IMR-90 (cell line): ENCODE data around the gene CDKL1. TPM values are rescaled to one million over a fixed set of nuclear protein-coding genes. Genes with fewer than 3 reads are reported as not detected.

ENCODE experiments used
- ATAC-seq: fragments of 200-7000 bp; cut with Tn5 transposase; 2 replicates; pipeline ENCODE4 v1.9.1; 2020; ENCODE audit warnings: low read depth, mild to moderate bottlenecking, moderate library complexity
- BruUV-seq: library from RNA; stranded (reverse); fragments of 400-500 nt; replicated peaks from 2 replicates; lab custom pipeline; 2021; lab: Mats Ljungman, UMichigan
- CTCF ChIA-PET: fragments of 300-600 bp; formaldehyde crosslinking; extraction: SDS; loops from one replicate; lab custom pipeline; 2021; ENCODE audit warnings: antibody characterized with exemption; lab: Yijun Ruan, JAX
- POLR2A ChIA-PET: fragments of 300-600 bp; sonication (Branson Sonifier 250); formaldehyde crosslinking; loops from one replicate; lab custom pipeline; 2022; ENCODE audit warnings: antibody characterized with exemption; ENCODE audit not compliant: unreplicated experiment; lab: Charles Lee
- DNase-seq: peaks from one replicate; pipeline ENCODE4 v3.0.0; 2013
- H2AFZ ChIP-seq: replicated peaks from 2 replicates; pipeline ENCODE3; 2013; ENCODE audit warnings: low read length, mild to moderate bottlenecking; ENCODE audit not compliant: poor library complexity
- H2AK5ac ChIP-seq: 2 replicates; pipeline ENCODE4 v1.6.1; 2013; ENCODE audit warnings: low read depth, low read length, inconsistent platforms
- H2AK9ac ChIP-seq: replicated peaks from 2 replicates; pipeline ENCODE3; 2013; ENCODE audit warnings: mild to moderate bottlenecking, low read depth, low read length, moderate library complexity; ENCODE audit not compliant: poor library complexity
- H2BK120ac ChIP-seq: 2 replicates; pipeline ENCODE4 v1.6.1; 2013; ENCODE audit warnings: low read depth, low read length, inconsistent platforms
- H2BK15ac ChIP-seq: 3 replicates; pipeline ENCODE4 v1.6.1; 2013; ENCODE audit warnings: low read depth, low read length, inconsistent platforms
- H2BK20ac ChIP-seq: 2 replicates; pipeline ENCODE4 v1.6.1; 2013; ENCODE audit warnings: low read depth, mild to moderate bottlenecking, inconsistent platforms, low read length, moderate library complexity
- H2BK5ac ChIP-seq: 2 replicates; pipeline ENCODE4 v1.6.1; 2013; ENCODE audit warnings: mild to moderate bottlenecking, low read depth, low read length, inconsistent platforms; ENCODE audit not compliant: poor library complexity, severe bottlenecking
- H3K14ac ChIP-seq: replicated peaks from 2 replicates; pipeline ENCODE4 v1.6.1; 2013; ENCODE audit warnings: low read depth, low read length, inconsistent platforms
- H3K18ac ChIP-seq: 2 replicates; pipeline ENCODE4 v1.6.1; 2013; ENCODE audit warnings: low read depth, low read length, control low read depth
- H3K23ac ChIP-seq: 2 replicates; pipeline ENCODE4 v1.6.1; 2013; ENCODE audit warnings: low read depth, low read length, inconsistent platforms
- H3K27ac ChIP-seq: 2 replicates; pipeline ENCODE4 v1.5.1; 2013; ENCODE audit warnings: mild to moderate bottlenecking, control low read depth, low read length; ENCODE audit not compliant: insufficient read depth
- H3K27me3 ChIP-seq: 2 replicates; pipeline ENCODE4 v1.6.1; 2013; ENCODE audit warnings: low read length; ENCODE audit not compliant: control insufficient read depth, insufficient read depth
- H3K36me3 ChIP-seq: 2 replicates; pipeline ENCODE4 v1.6.1; 2013; ENCODE audit warnings: low read length, mixed read lengths; ENCODE audit not compliant: control insufficient read depth, insufficient read depth
- H3K4ac ChIP-seq: 2 replicates; pipeline ENCODE4 v1.6.1; 2013; ENCODE audit warnings: low read depth, low read length, inconsistent platforms
- H3K4me1 ChIP-seq: 2 replicates; pipeline ENCODE4 v1.6.1; 2013; ENCODE audit warnings: low read length, mixed read lengths; ENCODE audit not compliant: control insufficient read depth, insufficient read depth
- H3K4me2 ChIP-seq: 2 replicates; pipeline ENCODE4 v1.6.1; 2013; ENCODE audit warnings: low read depth, mild to moderate bottlenecking, control low read depth, low read length, moderate library complexity
- H3K4me3 ChIP-seq: 2 replicates; pipeline ENCODE4 v1.5.1; 2013; ENCODE audit warnings: low read depth, mild to moderate bottlenecking, control low read depth, low read length, moderate library complexity; ENCODE audit not compliant: insufficient read depth
- H3K56ac ChIP-seq: 2 replicates; pipeline ENCODE4 v1.6.1; 2013; ENCODE audit warnings: low read length, inconsistent platforms; ENCODE audit not compliant: insufficient read depth; ENCODE audit errors: extremely low read depth
- H3K79me1 ChIP-seq, 2 experiments: 2 replicates each; pipeline ENCODE4 v1.6.1; 2013; ENCODE audit warnings: low read length in 2 of 2, inconsistent platforms in 1 of 2, low read depth in 1 of 2
- H3K9ac ChIP-seq: 2 replicates; pipeline ENCODE4 v1.6.1; 2013; ENCODE audit warnings: low read depth, low read length, control low read depth
- H3K9me1 ChIP-seq: 2 replicates; pipeline ENCODE4 v1.6.1; 2013; ENCODE audit warnings: low read length, inconsistent platforms; ENCODE audit not compliant: insufficient read depth
- H3K9me3 ChIP-seq: 2 replicates; pipeline ENCODE4 v1.6.1; 2013; ENCODE audit warnings: low read length; ENCODE audit not compliant: control insufficient read depth, insufficient read depth
- H4K20me1 ChIP-seq: 2 replicates; pipeline ENCODE4 v1.6.1; 2013; ENCODE audit warnings: low read length, inconsistent platforms; ENCODE audit not compliant: insufficient read depth
- H4K5ac ChIP-seq: 2 replicates; pipeline ENCODE4 v1.6.1; 2013; ENCODE audit warnings: mild to moderate bottlenecking, low read depth, low read length, control low read depth
- H4K8ac ChIP-seq, 2 experiments: 2 replicates each; pipeline ENCODE4 v1.6.1; 2013; ENCODE audit warnings: low read depth in 2 of 2, low read length in 2 of 2, control low read depth in 1 of 2, inconsistent platforms in 1 of 2
- H4K91ac ChIP-seq: 2 replicates; pipeline ENCODE4 v1.6.1; 2013; ENCODE audit warnings: low read depth, low read length, inconsistent platforms; ENCODE audit not compliant: insufficient read depth
- CHD1 ChIP-seq: IDR thresholded peaks from 2 replicates; pipeline ENCODE4 v1.6.1; 2012; ENCODE audit warnings: low read depth, low read length, improper control_type of control experiment
- FOS ChIP-seq: fragments of 150-350 bp; IDR thresholded peaks from 2 replicates; pipeline ENCODE4 v1.6.1; 2016; ENCODE audit warnings: low read depth, low read length
- MAZ ChIP-seq: IDR thresholded peaks from 2 replicates; pipeline ENCODE4 v1.6.1; 2012; ENCODE audit warnings: low read depth, mild to moderate bottlenecking, low read length, improper control_type of control experiment, moderate library complexity, borderline replicate concordance
- MXI1 ChIP-seq: IDR thresholded peaks from 2 replicates; pipeline ENCODE4 v1.6.1; 2012; ENCODE audit warnings: low read depth, mild to moderate bottlenecking, low read length, moderate library complexity, borderline replicate concordance
- POLR2A ChIP-seq: IDR thresholded peaks from 2 replicates; pipeline ENCODE4 v1.6.1; 2012; ENCODE audit warnings: mild to moderate bottlenecking, low read depth, low read length
- RCOR1 ChIP-seq: IDR thresholded peaks from 2 replicates; pipeline ENCODE4 v1.6.1; 2012; ENCODE audit warnings: mild to moderate bottlenecking, low read length, improper control_type of control experiment; ENCODE audit not compliant: insufficient replicate concordance
- RFX5 ChIP-seq: IDR thresholded peaks from 2 replicates; pipeline ENCODE4 v1.8.0; 2012; ENCODE audit warnings: low read depth, mild to moderate bottlenecking, low read length, moderate library complexity
- WGBS, 2 experiments: methylation state at CpG; one replicate each; pipeline versions ENCODE4 v1.1.5 to v1.1.7; 2013; ENCODE audit warnings: missing lambda C conversion rate in 2 of 2; ENCODE audit not compliant: insufficient read length in 1 of 2; ENCODE audit errors: extremely low coverage in 2 of 2; 5-methylcytosine and 5-hydroxymethylcytosine counted together
- dilution Hi-C: fragments of 300-500 bp; cut with HindIII; formaldehyde crosslinking; loops from one replicate; pipeline ENCODE4 v1.14.3; 2018; ENCODE audit warnings: low sequenced_read_pairs; ENCODE audit not compliant: unreplicated experiment
- in situ Hi-C: fragments of 300-500 bp; cut with MboI; formaldehyde crosslinking; loops from 3 replicates; pipeline ENCODE4 v1.14.3; 2019; ENCODE audit warnings: low sequenced_read_pairs, inconsistent platforms, mixed read lengths
- intact Hi-C: fragments of 100-400 bp; cut with micrococcal nuclease; formaldehyde crosslinking; loops from 2 replicates; pipeline ENCODE4 v1.10.0; 2022
- polyA plus RNA-seq, 3 experiments: library from polyadenylated mRNA; depleted of rRNA; stranded (reverse); fragments of >200 nt; gene quantifications; 2 replicates each; pipeline ENCODE4 v1.2.3, GENCODE V29; 2012; ENCODE audit warnings: low replicate concordance in 1 of 3
- total RNA-seq: library from RNA; depleted of rRNA; stranded (reverse); fragments of >200 nt; gene quantifications from 2 replicates; pipeline ENCODE4 v1.2.3, GENCODE V29; 2012
- TF ChIP-seq, protein P1 (sequence below): conservative IDR thresholded peaks from 2 replicates; pipeline ENCODE4 v1.5.1; 2012; ENCODE audit warnings: mild to moderate bottlenecking, low read depth, low read length, improper control_type of control experiment

Gene CDKL1
- total and polyA plus RNA-seq, 2 of the 4 experiments (the other 2 are of a cell fraction), result 1.9 to 3.8 TPM

DNA sequence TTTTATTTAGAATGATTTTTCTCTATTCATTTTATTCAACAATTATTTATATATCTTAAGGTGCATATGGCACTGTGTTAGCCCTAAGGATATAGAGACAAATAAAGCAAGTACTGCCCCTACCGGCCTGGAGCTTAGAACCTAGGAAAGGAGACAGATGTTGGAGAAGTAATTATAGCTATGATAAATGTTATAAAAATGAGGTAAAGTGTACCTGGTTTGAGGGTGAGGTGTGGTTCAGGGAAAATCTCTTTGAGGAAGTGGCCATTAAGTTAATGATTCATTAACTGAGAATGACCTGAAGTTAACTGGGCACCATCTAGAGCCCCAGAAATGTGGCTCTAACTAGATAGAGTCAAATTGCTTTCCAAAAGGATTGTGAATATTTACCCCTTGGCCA, 31.9 kb downstream of the CDKL1 start:
- H3K4me2 ChIP-seq, result no peak overlapping the region
- POLR2A ChIA-PET, result no interaction called here
- no peak overlapping the region for H4K5ac ChIP-seq
- no peak overlapping the region for H3K9ac ChIP-seq
- H2AK9ac ChIP-seq, result no peak overlapping the region
- peak overlapping the region; percentile 51; the same call in 1 of the 2 replicates for H3K23ac ChIP-seq
- H3K56ac ChIP-seq, result no peak overlapping the region
- H3K27ac ChIP-seq, result no peak overlapping the region
- no peak overlapping the region for H2AK5ac ChIP-seq
- H2BK15ac ChIP-seq, result no peak overlapping the region
- 100% methylated on average over 1 of the region's 1 CpG; no CpG with 5 or more reads in 1 of the 2 experiments for WGBS, 2 experiments
- no peak overlapping the region for H4K8ac ChIP-seq
- no peaks in the 10 kb centered on the region; a peak in 1 of 4 replicates for H3K79me1 ChIP-seq
- TF ChIP-seq FOS (no peak), RCOR1 (no peak), MXI1 (no peak), POLR2A (no peak), RFX5 (no peak), MAZ (no peak), CHD1 (no peak)
- TF ChIP-seq, protein P1, sequence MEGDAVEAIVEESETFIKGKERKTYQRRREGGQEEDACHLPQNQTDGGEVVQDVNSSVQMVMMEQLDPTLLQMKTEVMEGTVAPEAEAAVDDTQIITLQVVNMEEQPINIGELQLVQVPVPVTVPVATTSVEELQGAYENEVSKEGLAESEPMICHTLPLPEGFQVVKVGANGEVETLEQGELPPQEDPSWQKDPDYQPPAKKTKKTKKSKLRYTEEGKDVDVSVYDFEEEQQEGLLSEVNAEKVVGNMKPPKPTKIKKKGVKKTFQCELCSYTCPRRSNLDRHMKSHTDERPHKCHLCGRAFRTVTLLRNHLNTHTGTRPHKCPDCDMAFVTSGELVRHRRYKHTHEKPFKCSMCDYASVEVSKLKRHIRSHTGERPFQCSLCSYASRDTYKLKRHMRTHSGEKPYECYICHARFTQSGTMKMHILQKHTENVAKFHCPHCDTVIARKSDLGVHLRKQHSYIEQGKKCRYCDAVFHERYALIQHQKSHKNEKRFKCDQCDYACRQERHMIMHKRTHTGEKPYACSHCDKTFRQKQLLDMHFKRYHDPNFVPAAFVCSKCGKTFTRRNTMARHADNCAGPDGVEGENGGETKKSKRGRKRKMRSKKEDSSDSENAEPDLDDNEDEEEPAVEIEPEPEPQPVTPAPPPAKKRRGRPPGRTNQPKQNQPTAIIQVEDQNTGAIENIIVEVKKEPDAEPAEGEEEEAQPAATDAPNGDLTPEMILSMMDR, result no peak
- H4K20me1 ChIP-seq, result no peaks in the 10 kb centered on the region
- no peaks in the 10 kb centered on the region for H3K9me3 ChIP-seq
- BruUV-seq, result no TSS peak
- H3K9me1 ChIP-seq, result peaks cover 16% of the 10 kb centered on the region
- intact Hi-C loops (no loop called here), in situ Hi-C loops (no loop called here), dilution Hi-C loops (no loop called here)
- peaks cover 7% of the 10 kb centered on the region for H3K4me1 ChIP-seq
- H3K18ac ChIP-seq, result no peak overlapping the region
- H2BK20ac ChIP-seq, result no peak overlapping the region
- H3K14ac ChIP-seq, result no peak overlapping the region
- no peak for ATAC-seq
- no peak overlapping the region for H2BK5ac ChIP-seq
- no peaks in the 10 kb centered on the region for H3K27me3 ChIP-seq
- no peaks in the 10 kb centered on the region for H3K36me3 ChIP-seq
- no peak overlapping the region for H3K4ac ChIP-seq
- DNase-seq, result no peak
- H3K4me3 ChIP-seq, result no peak overlapping the region
- H4K91ac ChIP-seq, result no peak overlapping the region
- H2BK120ac ChIP-seq, result no peak overlapping the region
- no peak overlapping the region for H2AFZ ChIP-seq
- CTCF ChIA-PET, result no interaction called here
